ENCODE results near the gene GRHL1.
"Not testable (repeated sequence)": the region's sequence is repeated elsewhere in the genome, so short reads cannot be mapped to it uniquely, and the experiment has no call there.

Gene GRHL1

GRCh38 chr2:10010861-10011605 lies 59.5 kb downstream of the GRHL1 start:
- not testable (repeated sequence) for DNase-seq

GRCh38 chr2:10011606-10012325 lies 60.3 kb downstream of the GRHL1 start:
- not testable (repeated sequence) for DNase-seq

- DNase-seq: not testable (repeated sequence)
Measured at GRCh38 chr2:10012366-10012962, 61.0 kb downstream of the GRHL1 start.

- no peak for DNase-seq
Measured at GRCh38 chr2:10012963-10013461, 61.5 kb downstream of the GRHL1 start.

- DNase-seq: not testable (repeated sequence)
Measured at GRCh38 chr2:10013651-10014417, 62.3 kb downstream of the GRHL1 start.

GRCh38 chr2:10014418-10015190 lies 63.1 kb downstream of the GRHL1 start:
- no peak for DNase-seq

GRCh38 chr2:10015376-10015989 lies 64.0 kb downstream of the GRHL1 start:
- DNase-seq: not testable (repeated sequence)

GRCh38 chr2:10016001-10016801 lies 64.7 kb downstream of the GRHL1 start:
- DNase-seq: no peak

GRCh38 chr2:10016802-10017258 lies 65.3 kb downstream of the GRHL1 start:
- no peak for DNase-seq

GRCh38 chr2:10017313-10017941 lies 65.9 kb downstream of the GRHL1 start:
- no peak for DNase-seq

GRCh38 chr2:10019174-10019573 lies 67.7 kb downstream of the GRHL1 start:
- DNase-seq: no peak

- no peak for DNase-seq
Measured at GRCh38 chr2:10019602-10020400, 68.3 kb downstream of the GRHL1 start.

GRCh38 chr2:10022041-10022421 lies 70.5 kb downstream of the GRHL1 start:
- no peak for DNase-seq

- DNase-seq: no peak
Measured at GRCh38 chr2:10022445-10022844, 71.0 kb downstream of the GRHL1 start.

GRCh38 chr2:10022966-10023662 lies 71.6 kb downstream of the GRHL1 start:
- DNase-seq: no peak

GRCh38 chr2:10026940-10027569 lies 75.6 kb downstream of the GRHL1 start:
- no peak for DNase-seq

- DNase-seq: no peak
Measured at GRCh38 chr2:10027660-10028330, 76.3 kb downstream of the GRHL1 start.

Data from CD4-positive, alpha-beta T cell treated with Interleukin-17A for 4 hours (primary cell).